Esophagus (tissue), 2 donors: ENCODE measurements around the gene MATK. TPM values are rescaled to one million over a fixed set of nuclear protein-coding genes. Genes with fewer than 3 reads are reported as not detected.

Experiments
- H3K27ac ChIP-seq, 2 donors: one replicate each; pipeline ENCODE4 v1.5.1; 2013; ENCODE audit warnings: low read depth in 2 of 2, mild to moderate bottlenecking in 2 of 2, inconsistent platforms in 1 of 2, low read length in 1 of 2, moderate library complexity in 1 of 2
- H3K27me3 ChIP-seq, 2 donors: one replicate each; pipeline ENCODE4 v1.6.1; 2013; ENCODE audit warnings: low read length in 2 of 2, control low read depth in 1 of 2, mild to moderate bottlenecking in 1 of 2; ENCODE audit not compliant: insufficient read depth in 2 of 2, control insufficient read depth in 1 of 2
- H3K36me3 ChIP-seq, 2 donors: one replicate each; pipeline ENCODE4 v1.6.1; 2013; ENCODE audit warnings: low read length in 1 of 2; ENCODE audit not compliant: control insufficient read depth in 2 of 2, insufficient read depth in 2 of 2
- H3K4me1 ChIP-seq, 2 donors: one replicate each; pipeline ENCODE4 v1.6.1; 2013; ENCODE audit warnings: low read length in 1 of 2; ENCODE audit not compliant: control insufficient read depth in 2 of 2, insufficient read depth in 2 of 2
- H3K4me3 ChIP-seq, 2 donors: one replicate each; pipeline ENCODE4 v1.5.1; 2013; ENCODE audit warnings: low read length in 2 of 2, mild to moderate bottlenecking in 2 of 2, low read depth in 1 of 2, moderate library complexity in 1 of 2
- H3K9me3 ChIP-seq, 2 donors: one replicate each; pipeline ENCODE4 v1.6.1; 2013; ENCODE audit warnings: mild to moderate bottlenecking in 2 of 2, low read depth in 1 of 2, low read length in 1 of 2, moderate library complexity in 1 of 2; ENCODE audit not compliant: control insufficient read depth in 2 of 2, insufficient read depth in 1 of 2
- WGBS, 2 donors: extraction: QIAGEN DNeasy Blood & Tissue Kit; methylation state at CpG; one replicate each; pipeline ENCODE4 v1.1.7; 2013; 5-methylcytosine and 5-hydroxymethylcytosine counted together
- polyA plus RNA-seq, 2 donors: library from polyadenylated mRNA; stranded (reverse); fragments of 200-250 nt; gene quantifications; one replicate each; pipeline ENCODE4 v1.2.3, GENCODE V29; 2013
- donor health status: healthy with polysubstance abuse.
- donor health status: Bipolar disorder and iron deficiency.

The MATK gene
- polyA plus RNA-seq, 2 donors = 2.4 to 2.6 TPM

DNA sequence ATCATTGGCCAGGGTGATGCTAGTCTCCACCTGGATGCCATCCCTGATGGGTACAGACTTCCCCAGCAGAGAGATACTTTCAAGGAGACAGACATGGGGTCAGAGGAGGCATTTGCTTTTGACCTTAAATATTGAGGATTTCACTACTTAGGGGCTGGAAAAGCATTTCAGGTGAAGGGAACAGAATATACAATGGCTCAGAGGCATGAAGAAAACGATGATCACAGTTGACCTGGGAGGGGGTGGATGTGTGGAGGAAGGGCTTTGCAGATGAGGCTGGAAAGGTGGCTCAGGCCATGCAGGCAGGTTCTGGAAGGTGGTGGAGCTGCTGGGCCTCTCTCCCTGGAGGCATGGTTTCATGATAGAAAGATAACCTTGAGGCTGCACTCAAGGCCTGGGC, 3.9 kb downstream of the MATK start:
- Histone ChIP-seq H3K4me3 (no peak overlapping the region), H3K36me3 (no peaks in the 10 kb centered on the region), H3K4me1 (peaks cover 4 to 9% of the 10 kb centered on the region in 2 donors), H3K9me3 (peaks cover 16 to 25% of the 10 kb centered on the region in 2 donors), H3K27ac (no peak overlapping the region), H3K27me3 (no peaks in the 10 kb centered on the region)
- WGBS, 2 donors = 89 to 92% methylated on average over 1 of the region's 1 CpG

DNA sequence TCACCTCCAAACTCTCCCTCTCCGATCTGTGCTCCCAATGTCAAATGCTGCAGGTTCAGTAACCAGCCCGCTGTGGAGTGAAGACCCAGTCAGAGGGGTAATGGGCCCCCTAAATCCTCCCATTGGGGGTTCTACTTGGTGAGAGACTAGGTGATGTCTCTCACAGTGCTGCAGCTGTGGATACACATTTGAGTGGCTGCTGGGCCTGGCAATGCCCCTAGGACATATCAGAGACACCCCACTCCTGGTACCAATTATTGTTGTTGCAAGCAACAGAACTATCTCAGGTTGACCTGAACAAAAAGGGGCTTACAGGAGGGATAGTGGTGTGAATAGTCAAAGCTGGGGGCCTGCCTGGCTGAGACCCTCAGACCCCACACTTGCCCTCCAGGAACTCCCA, 4.6 kb downstream of the MATK start:
- Histone ChIP-seq H3K27me3 (no peaks in the 10 kb centered on the region), H3K36me3 (no peaks in the 10 kb centered on the region), H3K4me1 (peaks cover 4 to 9% of the 10 kb centered on the region in 2 donors), H3K9me3 (peaks cover 16 to 25% of the 10 kb centered on the region in 2 donors), H3K4me3 (no peak overlapping the region), H3K27ac (no peak overlapping the region)
- WGBS, 2 donors = 97 to 100% methylated on average over 2 of the region's 2 CpGs

DNA sequence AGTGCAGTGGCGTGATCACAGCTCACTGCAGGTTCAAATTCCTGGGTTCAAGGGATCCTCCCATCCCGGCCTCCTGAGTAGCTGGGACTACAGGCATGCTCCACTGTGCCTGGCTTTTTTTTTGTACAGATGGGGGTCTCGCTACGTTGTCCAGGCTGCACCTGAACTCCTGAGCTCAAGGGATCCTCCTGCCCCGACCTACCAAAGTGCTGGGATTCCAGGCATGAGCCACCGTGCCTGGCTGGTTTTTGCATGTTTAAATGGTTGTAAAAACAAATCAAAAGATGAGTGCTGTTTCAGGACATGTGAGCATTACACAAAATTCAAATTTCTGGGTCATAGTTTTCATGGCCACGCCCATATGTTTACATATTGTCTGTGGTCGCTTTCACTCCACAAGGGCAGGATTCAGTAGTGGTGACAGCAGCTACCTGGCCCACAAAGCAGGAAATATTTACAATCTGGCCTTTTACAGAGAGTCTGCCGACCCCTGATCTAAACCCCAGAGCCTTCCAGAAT, 5.3 kb downstream of the MATK start:
- no peaks in the 10 kb centered on the region for H3K27me3 ChIP-seq
- no peaks in the 10 kb centered on the region for H3K36me3 ChIP-seq

DNA sequence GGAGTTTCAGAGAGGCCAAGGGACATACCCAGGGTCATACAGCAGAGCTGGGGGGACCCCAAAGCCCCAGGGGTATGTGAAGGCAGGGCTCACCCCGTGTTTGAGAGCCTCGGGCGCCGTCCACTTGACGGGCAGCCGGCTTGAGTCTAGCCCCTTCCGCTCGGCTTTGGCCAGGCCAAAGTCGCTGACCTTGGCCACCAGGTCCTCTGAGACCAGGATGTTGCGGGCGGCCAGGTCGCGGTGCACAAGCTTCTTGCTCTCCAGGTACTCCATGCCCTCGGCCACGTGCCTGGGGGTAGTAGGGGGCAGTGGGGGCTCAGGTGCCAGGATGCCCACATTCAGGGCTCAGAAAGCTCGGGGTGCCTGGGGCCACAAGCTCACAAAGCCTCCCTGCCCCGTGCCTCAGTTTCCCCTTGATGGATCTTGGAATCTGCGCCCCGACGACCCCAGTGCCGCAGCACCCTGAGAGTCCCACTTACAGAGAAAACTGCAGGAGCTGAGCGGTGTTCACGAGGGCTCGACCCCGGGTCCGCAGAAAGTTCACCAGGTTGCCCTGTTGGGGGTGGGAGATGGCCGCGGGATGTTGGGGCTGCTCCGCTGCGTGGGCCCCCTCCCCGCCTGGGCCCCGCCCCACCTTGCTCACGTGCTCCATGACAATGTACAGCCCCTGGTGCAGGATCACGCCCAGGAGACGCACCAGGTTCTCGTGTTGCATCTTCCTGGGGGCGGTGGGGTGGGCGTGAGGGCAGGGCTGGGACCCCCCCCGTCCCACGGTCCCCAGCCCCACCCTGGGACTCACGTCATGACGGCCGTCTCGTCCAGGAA, 7.1 kb downstream of the MATK start:
- Histone ChIP-seq H3K4me3 (no peak overlapping the region), H3K36me3 (no peaks in the 10 kb centered on the region), H3K4me1 (no peaks in the 10 kb centered on the region), H3K27me3 (no peaks in the 10 kb centered on the region), H3K27ac (no peak overlapping the region), H3K9me3 (peaks cover 16 to 21% of the 10 kb centered on the region in 2 donors)
- 69 to 70% methylated on average over 34 to 44 of the region's 44 CpGs for WGBS, 2 donors

More for the DNA sequence above, 5.3 kb downstream of the MATK start:
- peaks cover 16 to 25% of the 10 kb centered on the region in 2 donors for H3K9me3 ChIP-seq
- 83 to 89% methylated on average over 9 of the region's 9 CpGs for WGBS, 2 donors
- no peak overlapping the region for H3K4me3 ChIP-seq
- no peak overlapping the region for H3K27ac ChIP-seq
- peaks cover 4 to 9% of the 10 kb centered on the region in 2 donors for H3K4me1 ChIP-seq

DNA sequence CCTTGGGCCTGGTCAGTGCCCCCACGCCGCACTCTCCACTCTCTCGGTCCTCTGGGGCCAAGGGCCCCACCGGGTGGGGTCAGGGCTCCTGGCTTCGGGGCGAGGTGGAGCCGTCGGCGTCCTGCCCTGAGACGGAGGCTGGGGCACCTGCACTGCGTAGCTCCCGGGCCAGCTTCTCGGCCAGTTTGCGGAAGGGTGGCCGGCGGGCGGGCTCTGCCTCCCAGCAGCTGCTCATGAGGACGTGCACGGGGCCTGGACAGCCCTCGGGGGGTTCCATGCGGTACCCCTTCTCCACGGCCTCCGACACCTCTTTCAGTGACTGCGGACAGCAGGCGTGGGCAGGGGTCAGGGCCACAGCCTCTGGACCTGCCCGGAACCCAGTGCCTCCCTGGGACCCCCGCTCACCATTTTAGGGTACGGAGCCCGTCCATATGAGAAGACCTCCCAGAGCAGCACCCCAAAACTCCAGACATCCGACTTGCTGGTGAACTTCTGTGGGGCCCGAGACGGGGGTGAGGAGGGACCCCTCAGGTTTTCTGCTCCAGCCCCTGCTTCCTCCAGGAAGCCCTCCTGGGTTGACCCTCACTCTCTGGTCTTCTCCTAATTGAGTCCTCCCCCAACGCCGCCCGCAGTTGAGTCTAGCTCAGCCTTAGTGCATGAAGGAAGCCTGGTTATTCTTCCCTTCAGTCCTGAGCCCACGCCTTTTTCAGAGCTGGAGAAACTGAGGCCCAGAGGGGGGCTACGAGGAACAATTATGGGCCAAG, 7.9 kb downstream of the MATK start:
- Histone ChIP-seq H3K4me3 (no peak overlapping the region), H3K27ac (no peak overlapping the region), H3K4me1 (no peaks in the 10 kb centered on the region), H3K27me3 (no peaks in the 10 kb centered on the region), H3K9me3 (peaks cover 16 to 21% of the 10 kb centered on the region in 2 donors), H3K36me3 (no peaks in the 10 kb centered on the region)
- 79 to 84% methylated on average over 37 of the region's 37 CpGs for WGBS, 2 donors

DNA sequence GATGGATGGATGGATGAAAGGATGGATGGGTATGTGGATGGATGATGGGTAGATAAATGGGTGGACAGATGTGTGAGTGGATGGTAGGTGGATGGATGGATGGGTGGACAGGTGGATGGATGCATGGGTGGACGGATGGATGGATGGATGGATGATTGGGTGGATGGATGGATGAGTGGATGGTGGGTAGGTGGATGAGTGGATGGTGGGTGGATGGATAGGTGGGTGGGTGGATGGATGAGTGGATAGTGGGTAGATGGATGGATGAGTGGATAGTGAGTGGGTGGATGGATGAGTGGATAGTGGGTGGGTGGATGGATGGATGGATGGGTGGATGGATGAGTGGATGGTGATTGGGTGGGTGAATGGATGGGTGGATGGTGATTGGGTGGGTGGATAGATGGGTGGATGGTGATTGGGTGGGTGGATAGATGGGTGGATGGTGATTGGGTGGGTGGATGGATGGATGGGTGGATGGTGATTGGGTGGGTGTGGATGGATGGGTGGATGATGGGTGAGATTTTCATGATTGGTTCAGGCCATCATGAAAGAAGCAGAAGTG, 9.6 kb downstream of the MATK start:
- Histone ChIP-seq H3K9me3 (peaks cover 2 to 7% of the 10 kb centered on the region in 2 donors), H3K4me1 (peaks cover 0 to 3% of the 10 kb centered on the region in 2 donors), H3K27ac (no peak overlapping the region), H3K36me3 (no peaks in the 10 kb centered on the region), H3K27me3 (no peaks in the 10 kb centered on the region), H3K4me3 (no peak overlapping the region)
- WGBS, 2 donors = 85 to 88% methylated on average over 1 of the region's 1 CpG

DNA sequence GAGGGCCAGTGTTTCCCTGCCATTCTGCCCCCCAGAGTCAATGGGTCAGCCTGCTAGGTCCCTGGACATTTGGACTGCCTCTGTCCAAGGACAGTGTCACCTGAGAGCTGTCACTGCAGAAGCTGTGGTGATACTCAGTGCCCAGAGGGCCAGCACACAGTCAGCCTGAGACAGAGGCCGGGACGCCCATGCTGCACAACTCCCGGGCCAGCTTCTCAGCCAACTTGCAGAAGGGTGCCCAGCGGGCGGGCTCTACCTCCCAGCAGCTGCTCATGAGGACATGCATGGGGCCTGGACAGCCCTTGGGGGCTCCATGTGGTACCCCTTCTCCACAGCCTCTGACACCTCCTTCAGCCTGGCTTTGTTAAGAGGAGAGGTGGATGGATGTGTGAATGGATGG, 10.3 kb downstream of the MATK start:
- 89 to 91% methylated on average over 5 of the region's 5 CpGs for WGBS, 2 donors
- H3K27ac ChIP-seq = no peak overlapping the region
- no peaks in the 10 kb centered on the region for H3K27me3 ChIP-seq
- H3K36me3 ChIP-seq = no peaks in the 10 kb centered on the region
- H3K4me1 ChIP-seq = peaks cover 0 to 3% of the 10 kb centered on the region in 2 donors
- H3K9me3 ChIP-seq = no peaks in the 10 kb centered on the region
- no peak overlapping the region for H3K4me3 ChIP-seq

DNA sequence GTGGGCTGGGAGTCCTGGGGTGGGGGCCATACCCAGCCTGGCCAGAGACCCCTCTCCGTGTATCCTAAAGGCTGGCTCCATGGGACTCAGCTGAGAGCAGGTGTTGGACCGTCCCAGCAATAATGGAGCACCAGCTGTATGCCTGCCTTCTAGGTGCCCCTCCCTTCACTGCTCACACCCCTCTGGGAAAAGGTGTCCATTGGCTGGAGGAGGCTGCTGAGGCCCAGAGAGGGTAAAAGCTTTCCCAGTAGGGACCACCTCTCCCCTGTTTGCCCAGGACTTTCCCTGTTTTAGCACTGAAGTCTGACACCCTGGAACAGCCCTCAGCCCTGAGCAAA, 10.8 kb downstream of the MATK start:
- H3K4me3 ChIP-seq = no peak overlapping the region
- H3K27ac ChIP-seq = no peak overlapping the region
- WGBS, 2 donors = 69 to 84% methylated on average over 2 of the region's 2 CpGs
- H3K36me3 ChIP-seq = no peaks in the 10 kb centered on the region
- no peaks in the 10 kb centered on the region for H3K27me3 ChIP-seq
- H3K9me3 ChIP-seq = no peaks in the 10 kb centered on the region
- peaks cover 0 to 3% of the 10 kb centered on the region in 2 donors for H3K4me1 ChIP-seq

DNA sequence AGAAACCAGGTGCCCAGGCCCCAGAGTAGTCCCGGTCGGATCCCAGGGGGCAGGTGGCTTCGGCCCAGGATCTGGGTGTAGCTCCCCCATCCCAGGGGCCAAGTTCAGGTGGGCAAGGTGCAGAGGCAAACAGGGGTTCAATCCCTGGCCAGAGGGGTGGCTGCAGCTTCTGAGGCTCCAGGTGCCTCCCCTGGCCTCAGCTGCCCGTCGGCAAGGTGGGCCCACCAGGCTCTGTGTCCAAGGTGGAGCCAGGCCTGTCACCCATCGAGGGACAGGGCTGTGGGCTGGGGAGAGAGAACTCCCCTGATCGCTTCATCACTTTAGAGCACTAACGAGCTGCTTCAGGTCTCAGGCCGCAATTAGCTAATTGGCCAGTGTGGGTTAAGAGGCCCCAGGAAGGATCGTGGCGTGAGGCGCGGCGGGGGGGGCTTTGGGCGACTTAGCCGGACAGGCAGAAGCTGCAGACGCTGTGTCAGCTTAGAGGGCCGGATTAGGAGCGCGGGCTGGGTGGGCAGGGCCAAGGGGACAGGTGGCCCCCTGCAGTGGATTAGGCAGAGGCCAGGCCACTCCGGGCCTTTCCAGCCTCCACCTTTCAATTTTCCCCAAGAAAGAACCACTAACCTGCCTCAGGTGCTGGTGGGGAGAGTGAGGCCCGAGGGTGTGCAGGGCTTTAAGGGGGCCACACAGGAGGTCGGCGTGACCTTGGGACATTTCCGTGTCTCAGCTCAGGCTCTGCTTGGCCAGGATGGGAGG, 11.4 kb downstream of the MATK start:
- WGBS, 2 donors = 70 to 73% methylated on average over 25 of the region's 25 CpGs
- Histone ChIP-seq H3K36me3 (no peaks in the 10 kb centered on the region), H3K27me3 (no peaks in the 10 kb centered on the region), H3K9me3 (no peaks in the 10 kb centered on the region), H3K27ac (no peak overlapping the region), H3K4me1 (peaks cover 0 to 3% of the 10 kb centered on the region in 2 donors), H3K4me3 (no peak overlapping the region)
